Measurements from ENCODE around the gene PTOV1.

DNA sequence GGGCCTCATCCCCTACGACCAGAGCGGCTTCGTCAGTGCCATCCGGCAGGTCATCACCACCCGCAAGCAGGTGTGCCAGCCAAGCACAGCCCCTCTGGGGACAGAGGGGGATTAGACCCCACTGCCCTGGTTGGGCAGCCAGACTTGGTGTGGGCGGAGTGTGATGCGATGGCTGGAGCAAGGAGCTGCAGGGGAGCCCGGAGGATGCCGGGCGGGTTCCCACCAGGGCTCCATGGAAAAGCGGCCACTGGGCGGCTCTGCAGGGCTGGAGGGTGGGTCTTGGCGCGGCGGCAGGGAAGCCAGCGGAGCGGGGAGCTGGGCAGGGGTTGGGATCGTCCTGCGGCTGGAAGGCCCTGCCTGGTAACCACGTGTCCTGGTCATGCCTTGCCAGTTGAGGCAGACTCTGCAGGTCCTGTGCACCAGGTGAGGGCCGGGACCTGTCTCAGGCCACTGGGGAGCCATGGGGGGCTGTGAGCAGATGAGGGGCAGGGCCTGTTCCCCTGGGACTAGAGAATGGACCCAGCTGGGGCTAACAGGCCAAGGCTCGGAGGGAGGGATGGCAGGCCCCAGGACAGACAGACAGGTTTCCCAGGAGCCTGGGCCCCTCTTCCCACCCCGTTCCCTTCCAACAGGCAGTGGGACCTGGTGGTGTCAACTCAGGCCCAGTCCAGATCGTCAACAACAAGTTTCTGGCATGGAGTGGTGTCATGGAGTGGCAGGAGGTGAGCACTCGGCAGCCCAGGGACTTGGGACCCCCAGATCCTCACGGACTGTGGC, 6.3 kb downstream of the PTOV1 start:
- TF ChIP-seq, protein P1, sequence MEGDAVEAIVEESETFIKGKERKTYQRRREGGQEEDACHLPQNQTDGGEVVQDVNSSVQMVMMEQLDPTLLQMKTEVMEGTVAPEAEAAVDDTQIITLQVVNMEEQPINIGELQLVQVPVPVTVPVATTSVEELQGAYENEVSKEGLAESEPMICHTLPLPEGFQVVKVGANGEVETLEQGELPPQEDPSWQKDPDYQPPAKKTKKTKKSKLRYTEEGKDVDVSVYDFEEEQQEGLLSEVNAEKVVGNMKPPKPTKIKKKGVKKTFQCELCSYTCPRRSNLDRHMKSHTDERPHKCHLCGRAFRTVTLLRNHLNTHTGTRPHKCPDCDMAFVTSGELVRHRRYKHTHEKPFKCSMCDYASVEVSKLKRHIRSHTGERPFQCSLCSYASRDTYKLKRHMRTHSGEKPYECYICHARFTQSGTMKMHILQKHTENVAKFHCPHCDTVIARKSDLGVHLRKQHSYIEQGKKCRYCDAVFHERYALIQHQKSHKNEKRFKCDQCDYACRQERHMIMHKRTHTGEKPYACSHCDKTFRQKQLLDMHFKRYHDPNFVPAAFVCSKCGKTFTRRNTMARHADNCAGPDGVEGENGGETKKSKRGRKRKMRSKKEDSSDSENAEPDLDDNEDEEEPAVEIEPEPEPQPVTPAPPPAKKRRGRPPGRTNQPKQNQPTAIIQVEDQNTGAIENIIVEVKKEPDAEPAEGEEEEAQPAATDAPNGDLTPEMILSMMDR (IDR thresholded peaks at IDR 0.05 in 4 of 5, conservative IDR thresholded peaks at IDR 0.05 in 1 of 5): no peak
- no peak for TF ChIP-seq POLR2A (IDR thresholded peaks at IDR 0.05)
